ENCODE results near the gene ADAMTS3.

Gene ADAMTS3

GRCh38 chr4:72568959-72569718 is at the start of gene ADAMTS3:
TSS of gene ADAMTS3 (minus strand) at chr4:72569221. CDS start at chr4:72568762, 459 bp downstream.
- DNase-seq = no peak

GRCh38 chr4:72613959-72614358 is 44.9 kb upstream of the ADAMTS3 start:
- DNase-seq = no peak

- no peak for DNase-seq
These were observed 37.7 kb upstream of the ADAMTS3 start for GRCh38 chr4:72606751-72607150.

- no peak for DNase-seq
These were observed 35.3 kb upstream of the ADAMTS3 start for GRCh38 chr4:72604324-72604723.

GRCh38 chr4:72602396-72603376 is 33.7 kb upstream of the ADAMTS3 start:
- no peak for DNase-seq

- DNase-seq = no peak
These were observed 22.8 kb upstream of the ADAMTS3 start for GRCh38 chr4:72591547-72592454.

GRCh38 chr4:72587334-72587733 is 18.3 kb upstream of the ADAMTS3 start:
- DNase-seq = no peak

- no peak for DNase-seq
These were observed 13.8 kb upstream of the ADAMTS3 start for GRCh38 chr4:72582853-72583252.

- no peak for DNase-seq
These were observed 8.2 kb upstream of the ADAMTS3 start for GRCh38 chr4:72577211-72577610.

GRCh38 chr4:72571337-72571736 is 2.3 kb upstream of the ADAMTS3 start:
- DNase-seq = no peak

- no peak for DNase-seq
These were observed 756 bp upstream of the ADAMTS3 start for GRCh38 chr4:72569719-72570235.

- DNase-seq = no peak
These were observed 973 bp downstream of the ADAMTS3 start for GRCh38 chr4:72567821-72568675.

GRCh38 chr4:72567036-72567435 is 2.0 kb downstream of the ADAMTS3 start:
- no peak for DNase-seq

GRCh38 chr4:72566464-72566972 is 2.5 kb downstream of the ADAMTS3 start:
- DNase-seq = no peak

GRCh38 chr4:72564789-72565188 is 4.2 kb downstream of the ADAMTS3 start:
- DNase-seq = no peak

GRCh38 chr4:72564184-72564583 is 4.8 kb downstream of the ADAMTS3 start:
- DNase-seq = no peak

- no peak for DNase-seq
These were observed 10.4 kb downstream of the ADAMTS3 start for GRCh38 chr4:72558655-72559054.

GRCh38 chr4:72557021-72557420 is 12.0 kb downstream of the ADAMTS3 start:
- DNase-seq = no peak

GRCh38 chr4:72555377-72555831 is 13.6 kb downstream of the ADAMTS3 start:
- no peak for DNase-seq

- DNase-seq = no peak
These were observed 15.3 kb downstream of the ADAMTS3 start for GRCh38 chr4:72553540-72554337.
